NCI-H69 (cell line): ENCODE results near the gene GRM3.

Source experiments
- DNase-seq: peaks from one replicate; lab custom pipeline; 2025; lab: John Stamatoyannopoulos, UW

Gene GRM3

GRCh38 chr7:86643561-86644281 lies at the start of gene GRM3:
TSS of gene GRM3 (plus strand) at chr7:86643909. CDS start at chr7:86765146, 121,237 bp downstream.
- peak; percentile 66 for DNase-seq

DNA sequence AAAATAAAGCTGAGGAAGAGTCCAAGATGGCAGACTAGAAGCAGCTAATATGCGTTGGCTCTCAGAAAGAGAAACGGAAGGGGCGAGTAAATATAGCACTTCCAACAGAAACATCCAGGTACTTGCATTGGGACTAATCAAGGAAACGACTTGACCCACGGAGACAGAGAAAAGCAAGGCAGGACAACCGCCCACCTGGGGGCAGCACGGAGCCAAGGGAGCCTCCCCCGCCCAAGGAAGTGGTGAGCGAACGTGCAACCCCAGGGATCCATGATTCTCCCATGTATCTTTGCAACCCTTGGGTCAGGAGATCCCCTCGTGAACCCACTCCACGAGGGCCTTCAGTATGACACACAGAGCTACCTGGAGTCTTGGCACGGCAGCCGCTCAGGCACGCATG lies 45.4 kb upstream of the GRM3 start:
- DNase-seq = peak; percentile 53

GRCh38 chr7:86598721-86599120 lies 45.0 kb upstream of the GRM3 start:
- DNase-seq = no peak

- DNase-seq = peak; percentile 21
Measured at GRCh38 chr7:86600506-86601290, 43.0 kb upstream of the GRM3 start.

DNA sequence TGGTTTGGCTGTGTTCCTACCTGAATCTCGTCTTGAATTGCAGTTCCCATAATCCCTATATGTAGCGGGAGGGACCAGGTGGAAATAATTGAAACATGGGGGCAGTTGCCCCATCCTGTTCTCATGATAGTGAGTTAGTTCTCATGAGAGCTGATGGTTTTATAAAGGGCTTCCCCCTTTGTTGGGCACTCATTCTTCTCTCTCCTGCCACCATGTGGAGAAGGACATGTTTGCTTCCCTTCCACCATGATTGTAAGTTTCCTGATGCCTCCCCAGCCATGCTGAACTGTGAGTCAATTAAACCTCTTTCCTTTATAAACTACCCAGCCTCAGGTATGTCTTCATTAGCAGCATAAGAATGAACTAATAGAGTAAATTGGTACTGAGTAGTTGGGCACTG lies 28.0 kb upstream of the GRM3 start:
- peak; percentile 26 for DNase-seq

GRCh38 chr7:86644282-86645224 lies 844 bp downstream of the GRM3 start:
- no peak for DNase-seq

DNA sequence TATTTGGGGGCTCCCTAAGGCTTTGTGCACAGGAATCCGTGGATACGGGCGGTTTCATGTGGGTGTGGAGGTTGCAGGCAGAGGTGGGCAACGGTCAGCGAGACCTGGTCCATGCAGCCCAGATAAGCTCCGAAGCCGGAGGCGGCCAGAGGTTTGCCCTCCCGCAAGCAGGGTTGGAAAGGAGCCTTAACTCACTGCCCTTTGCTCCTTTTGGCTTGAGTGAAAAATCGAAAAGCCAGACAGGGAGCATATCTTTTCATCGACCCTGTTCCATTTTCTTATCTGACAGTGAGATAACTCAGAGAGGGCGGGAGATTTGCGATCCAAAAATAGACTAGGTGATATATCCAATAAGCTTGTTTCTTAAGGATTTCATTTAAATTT lies 1.5 kb downstream of the GRM3 start:
- no peak for DNase-seq

DNA sequence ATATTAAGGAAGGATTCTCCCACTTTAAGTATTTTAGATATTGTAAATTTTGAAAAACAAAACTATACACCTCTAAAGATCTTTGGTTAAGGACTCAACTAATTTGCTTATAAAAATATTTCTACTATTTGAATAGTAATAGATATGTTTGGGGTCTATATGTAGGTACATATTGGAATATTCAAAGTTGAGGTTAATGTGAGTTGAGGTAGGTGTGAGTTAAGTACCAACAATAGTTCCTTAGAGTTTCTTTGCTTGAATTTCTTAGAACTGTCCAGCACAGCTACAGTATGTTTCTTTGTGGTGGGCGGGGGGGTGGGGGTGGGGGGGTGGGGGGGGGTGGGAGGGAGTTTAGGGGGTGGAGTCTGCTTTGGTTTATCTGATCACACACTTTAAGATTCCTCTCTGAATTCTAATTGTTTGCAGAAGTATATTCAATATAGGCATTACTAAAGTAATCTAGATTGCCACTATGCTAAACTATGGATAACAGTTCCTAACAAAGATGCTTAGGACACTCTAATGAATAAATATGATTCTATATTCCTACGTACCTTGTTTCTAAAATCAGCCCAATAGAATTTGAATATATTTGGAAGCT lies 2.1 kb downstream of the GRM3 start:
- no peak for DNase-seq

DNA sequence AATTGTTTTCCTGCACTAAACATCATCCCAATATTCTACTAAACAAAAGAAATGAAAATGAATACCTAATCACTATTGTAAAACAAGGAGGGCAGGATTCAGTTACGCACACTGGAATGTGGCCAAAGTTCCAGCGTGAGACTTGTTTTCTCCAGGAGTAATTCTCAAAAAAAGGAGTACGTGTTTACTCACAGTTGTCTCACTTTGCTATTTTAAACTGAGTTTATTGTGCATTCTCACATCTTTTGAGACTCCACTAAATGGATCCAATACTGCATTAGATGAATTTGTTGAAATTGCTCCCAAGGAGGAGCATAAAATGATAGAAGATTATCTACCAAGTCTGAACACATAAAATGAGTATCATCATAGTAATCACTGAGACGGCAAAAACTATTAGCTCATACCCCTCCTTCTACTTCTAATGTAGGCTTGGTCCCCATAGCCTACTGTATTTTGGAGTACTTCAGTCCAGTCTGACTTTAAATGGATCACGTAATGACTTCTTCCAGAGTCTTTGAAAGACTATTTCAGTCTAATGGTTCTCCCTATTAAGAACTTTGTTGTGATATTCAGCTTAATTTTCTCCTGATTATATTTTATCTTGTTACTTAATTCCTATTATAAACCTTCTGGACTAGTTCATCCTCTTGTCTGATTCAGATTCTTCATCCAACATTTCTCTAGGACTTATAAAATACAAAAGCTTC lies 3.8 kb downstream of the GRM3 start:
- DNase-seq = peak; percentile 36

- no peak for DNase-seq
Measured at GRCh38 chr7:86648169-86648568, 4.5 kb downstream of the GRM3 start.

DNA sequence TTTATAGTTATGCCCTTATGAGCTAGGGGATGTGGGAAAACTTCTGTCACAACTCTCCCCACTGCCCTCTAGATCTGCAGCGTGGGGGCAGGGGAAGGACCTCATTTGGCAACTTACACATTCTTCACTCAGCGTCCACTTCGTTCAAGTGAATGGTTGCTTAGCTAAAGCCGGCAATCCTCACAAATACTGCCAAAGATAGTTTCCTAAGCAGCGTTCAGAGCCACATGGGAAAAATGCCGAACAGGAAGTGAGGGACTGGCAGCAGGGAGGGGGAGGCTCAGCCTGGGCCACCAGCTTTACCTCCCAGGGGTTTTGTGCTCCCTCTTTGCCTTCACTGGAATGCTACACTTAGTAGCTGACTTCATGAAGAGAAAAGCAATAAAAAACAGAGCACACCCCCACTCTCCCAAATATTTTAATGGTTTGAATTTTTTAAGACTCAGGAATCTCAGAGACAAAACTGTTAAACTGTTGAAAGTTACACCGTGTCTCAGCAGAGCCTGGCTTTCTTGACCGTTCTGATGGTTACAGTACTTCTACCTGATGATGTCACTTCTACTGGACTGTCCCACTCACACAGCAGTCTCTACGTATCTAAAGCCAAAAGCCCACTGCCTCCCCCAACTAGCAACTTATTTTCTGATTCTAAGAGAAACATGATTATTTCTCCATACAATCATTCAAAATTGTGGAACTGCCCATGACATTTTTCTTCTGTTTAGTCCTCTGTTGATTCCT lies 10.4 kb downstream of the GRM3 start:
- DNase-seq = no peak

DNA sequence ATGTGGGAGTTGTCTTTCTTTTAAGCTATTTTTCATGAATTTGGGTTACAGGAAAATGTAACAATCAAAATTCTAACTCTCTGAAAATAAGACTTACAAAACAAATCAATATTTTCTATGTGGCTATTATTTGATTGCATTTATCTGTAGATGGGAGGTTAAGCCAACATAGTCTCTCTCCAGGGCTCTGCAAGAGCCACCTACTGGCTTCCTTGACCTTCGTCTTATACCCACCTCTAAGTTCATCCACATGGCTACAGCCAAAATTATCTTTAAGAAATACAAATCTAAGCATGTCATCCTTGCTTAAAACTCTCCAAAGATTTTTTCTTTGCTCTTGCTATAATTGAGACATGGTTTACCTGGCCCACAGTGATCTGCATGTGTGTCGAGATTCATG lies 14.2 kb downstream of the GRM3 start:
- no peak for DNase-seq

- DNase-seq = no peak
Measured at GRCh38 chr7:86660950-86661462, 17.3 kb downstream of the GRM3 start.

DNA sequence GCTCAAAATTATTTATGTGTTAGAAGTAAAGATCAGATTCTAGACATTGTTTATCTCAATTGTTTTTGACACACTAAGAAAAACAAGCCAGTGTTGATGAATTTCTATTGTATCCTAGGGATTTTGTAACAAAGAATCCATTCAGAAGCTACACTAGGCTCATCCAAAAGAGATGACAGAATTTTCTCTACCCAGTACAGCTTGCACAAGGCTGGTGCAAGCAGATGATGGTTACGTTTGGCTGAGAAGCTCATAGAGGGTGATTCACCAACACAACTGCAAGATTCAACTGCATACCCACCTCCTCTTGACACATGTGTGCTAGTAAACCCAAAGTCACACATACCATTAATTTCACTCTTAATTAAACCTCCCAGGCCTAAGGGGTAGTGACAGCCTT lies 20.8 kb downstream of the GRM3 start:
- no peak for DNase-seq

DNA sequence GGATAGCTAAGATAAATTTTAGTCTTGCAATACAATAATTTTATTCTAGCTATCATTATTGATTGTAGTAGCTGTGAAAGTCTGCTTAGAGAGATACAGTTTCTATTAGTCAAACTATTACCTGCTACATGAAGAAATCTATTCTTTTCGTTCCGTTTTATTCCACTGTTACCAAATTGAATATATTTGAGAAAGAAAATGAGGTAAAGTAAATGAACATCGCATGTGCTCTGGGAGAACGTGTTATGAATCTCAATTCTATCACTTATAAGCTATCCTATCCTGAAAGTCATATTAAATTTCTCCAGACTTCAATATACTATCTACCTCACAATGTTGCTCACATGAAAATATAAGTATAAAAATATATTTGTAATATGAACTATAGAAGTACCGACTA lies 21.3 kb downstream of the GRM3 start:
- no peak for DNase-seq

- DNase-seq = no peak
Measured at GRCh38 chr7:86665669-86666068, 22.0 kb downstream of the GRM3 start.

- peak; percentile 53 for DNase-seq
Measured at GRCh38 chr7:86667732-86668131, 24.0 kb downstream of the GRM3 start.

GRCh38 chr7:86668315-86668714 lies 24.6 kb downstream of the GRM3 start:
- DNase-seq = no peak

- DNase-seq = no peak
Measured at GRCh38 chr7:86687831-86688230, 44.1 kb downstream of the GRM3 start.

DNA sequence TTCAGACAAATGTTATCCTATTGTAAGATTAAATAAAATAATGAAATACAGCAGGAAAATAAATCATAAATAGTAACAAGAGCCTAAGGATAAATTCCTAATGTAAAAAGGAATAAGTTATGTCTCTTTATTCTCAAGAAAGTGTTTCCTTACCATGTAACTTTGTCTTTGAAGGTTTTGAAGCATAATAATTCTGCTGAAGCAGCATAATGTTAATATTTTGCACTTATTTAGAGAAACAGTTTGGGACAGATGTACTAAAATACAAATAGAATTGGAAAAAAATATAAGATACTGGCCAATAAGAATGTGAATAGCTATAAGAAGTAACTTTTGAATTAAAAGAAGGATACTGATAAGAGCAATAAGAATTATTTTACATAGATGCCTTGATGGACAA lies 45.7 kb downstream of the GRM3 start:
- DNase-seq = no peak
